CD4-positive, alpha-beta memory T cell (primary cell): ENCODE data around the gene BICD2. TPM values are rescaled to one million over a fixed set of nuclear protein-coding genes. Genes with fewer than 3 reads are reported as not detected.

Experiments
- CTCF ChIA-PET: fragments of 350-600 bp; sonication (Branson Sonifier 250); formaldehyde crosslinking; loops from one replicate; lab custom pipeline; 2021; ENCODE audit warnings: inconsistent platforms; ENCODE audit not compliant: partially characterized antibody; lab: Charles Lee
- POLR2A ChIA-PET: fragments of 350-600 bp; sonication (Branson Sonifier 250); formaldehyde crosslinking; loops from one replicate; lab custom pipeline; 2021; ENCODE audit not compliant: partially characterized antibody; lab: Charles Lee
- DNase-seq, 5 donors: peaks; one replicate each; pipeline versions ENCODE4 v3.0.0 to v3.0.0-alpha.2; 2020 to 2022; ENCODE audit warnings: mixed read lengths in 1 of 5
- H3K27ac ChIP-seq: one replicate; pipeline ENCODE4 v1.7.0; 2013; ENCODE audit warnings: low read depth, low read length
- H3K27me3 ChIP-seq: 2 replicates; pipeline ENCODE4 v1.7.0; 2013; ENCODE audit warnings: mild to moderate bottlenecking, low read length, moderate library complexity; ENCODE audit not compliant: insufficient read depth
- H3K36me3 ChIP-seq: 2 replicates; pipeline ENCODE4 v1.7.0; 2013; ENCODE audit warnings: mild to moderate bottlenecking, low read length, moderate library complexity; ENCODE audit not compliant: insufficient read depth
- H3K4me1 ChIP-seq: 2 replicates; pipeline ENCODE4 v1.7.0; 2013; ENCODE audit warnings: mild to moderate bottlenecking, low read length, moderate library complexity; ENCODE audit not compliant: insufficient read depth
- H3K4me3 ChIP-seq, 2 donors: one replicate each; pipeline ENCODE4 v1.7.0; 2013; ENCODE audit warnings: low read length in 2 of 2, mild to moderate bottlenecking in 1 of 2
- H3K9me3 ChIP-seq, 2 donors: one replicate each; pipeline ENCODE4 v1.7.0; 2013; ENCODE audit warnings: low read length in 2 of 2, control low read depth in 1 of 2; ENCODE audit not compliant: control insufficient read depth in 1 of 2
- H3K27ac Mint-ChIP-seq, 7 donors: one replicate each; pipeline ENCODE4 v1.8.0; 2020 to 2021; ENCODE audit warnings: mixed read lengths in 7 of 7, mild to moderate bottlenecking in 6 of 7, inconsistent platforms in 3 of 7, moderate library complexity in 3 of 7
- H3K27me3 Mint-ChIP-seq, 2 donors: one replicate each; pipeline ENCODE4 v1.8.0; 2020 to 2021; ENCODE audit warnings: mixed read lengths in 2 of 2
- H3K36me3 Mint-ChIP-seq, 2 donors: one replicate each; pipeline ENCODE4 v1.8.0; 2020 to 2021; ENCODE audit warnings: mixed read lengths in 2 of 2, inconsistent platforms in 1 of 2, mild to moderate bottlenecking in 1 of 2
- H3K4me1 Mint-ChIP-seq, 4 donors: one replicate each; pipeline ENCODE4 v1.8.0; 2020 to 2021; ENCODE audit warnings: mixed read lengths in 4 of 4, mild to moderate bottlenecking in 1 of 4
- H3K4me3 Mint-ChIP-seq, 8 donors: one replicate each; pipeline ENCODE4 v1.8.0; 2020 to 2021; ENCODE audit warnings: mixed read lengths in 8 of 8, mild to moderate bottlenecking in 7 of 8, moderate library complexity in 6 of 8, inconsistent platforms in 3 of 8
- H3K9me3 Mint-ChIP-seq, 8 donors: one replicate each; pipeline ENCODE4 v1.8.0; 2020 to 2021; ENCODE audit warnings: mixed read lengths in 8 of 8, mild to moderate bottlenecking in 5 of 8, inconsistent platforms in 3 of 8, moderate library complexity in 1 of 8
- intact Hi-C: fragments of 100-400 bp; cut with micrococcal nuclease; formaldehyde crosslinking; loops from one replicate; pipeline ENCODE4 v1.15.1; 2023
- polyA plus RNA-seq, 2 donors: library from polyadenylated mRNA; unstranded; fragments of 300-500 nt; fragmentation: Illumina TruSeq; gene quantifications; one replicate each; pipeline ENCODE4 v1.2.3, GENCODE V29; 2021
- total RNA-seq, 2 experiments: library from RNA; stranded (reverse); gene quantifications; one replicate each; pipeline ENCODE4 v1.2.3, GENCODE V29; 2021

The BICD2 gene
- total and polyA plus RNA-seq, 4 experiments from 2014 or later, result 3.8 to 34.2 (median 26.7) TPM

DNA sequence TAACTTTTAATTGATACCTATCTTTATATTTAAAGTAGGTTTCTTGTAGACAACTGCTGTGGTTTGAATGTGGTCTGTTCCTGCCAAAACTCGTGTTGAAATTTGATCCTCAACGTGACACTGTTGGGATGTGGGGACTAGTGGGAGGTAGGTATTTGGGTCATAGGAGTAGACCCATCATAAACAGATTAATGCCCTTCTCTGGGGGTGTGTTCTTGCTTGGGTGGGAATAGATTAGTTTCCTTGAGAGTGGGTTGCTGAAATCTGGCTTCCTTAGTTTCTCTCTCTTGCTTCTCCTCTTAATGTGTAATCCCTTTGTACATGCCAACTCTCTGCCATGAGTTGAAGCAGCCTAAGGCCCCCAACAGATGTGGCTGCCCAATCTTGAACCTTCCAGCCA, 60.1 kb downstream of the BICD2 start:
- H3K27ac Mint-ChIP-seq, result no peak overlapping the region
- POLR2A ChIA-PET, result no interaction called here
- peaks cover 0 to 5% (median 1%) of the 10 kb centered on the region in 8 donors for H3K9me3 Mint-ChIP-seq
- Histone ChIP-seq H3K9me3 (no peaks in the 10 kb centered on the region), H3K36me3 (no peaks in the 10 kb centered on the region), H3K27ac (no peak overlapping the region), H3K4me1 (no peaks in the 10 kb centered on the region), H3K4me3 (no peak overlapping the region), H3K27me3 (no peaks in the 10 kb centered on the region)
- DNase-seq, result no peak
- H3K4me1 Mint-ChIP-seq, result peaks cover 4 to 8% (median 5%) of the 10 kb centered on the region in 4 donors
- peaks cover 21 to 23% of the 10 kb centered on the region in 2 donors for H3K36me3 Mint-ChIP-seq
- H3K4me3 Mint-ChIP-seq, result no peak overlapping the region
- no peaks in the 10 kb centered on the region for H3K27me3 Mint-ChIP-seq
- intact Hi-C loops, result no loop called here
- CTCF ChIA-PET, result interaction anchor here (1.5 kb wide), 1 partner anchor 565 kb away, joined by 3 read pairs; no protein-coding TSS in a partner anchor

- CTCF ChIA-PET, result no interaction called here
- H3K36me3 Mint-ChIP-seq, result peaks cover 8 to 9% of the 10 kb centered on the region in 2 donors
- H3K4me3 ChIP-seq, result no peak overlapping the region
These were observed 68.0 kb downstream of the BICD2 start for GRCh38 chr9:92696619-92697018.

GRCh38 chr9:92686954-92687353, 77.7 kb downstream of the BICD2 start:
- DNase-seq, result no peak
- CTCF ChIA-PET, result interaction anchor here (0.7 kb wide), 1 partner anchor 16 kb away, joined by 3 read pairs; no protein-coding TSS in a partner anchor
- H3K4me1 ChIP-seq, result no peaks in the 10 kb centered on the region
- no peaks in the 10 kb centered on the region for H3K36me3 ChIP-seq
- POLR2A ChIA-PET, result no interaction called here
- no peaks in the 10 kb centered on the region for H3K27me3 ChIP-seq
- H3K4me3 ChIP-seq, result no peak overlapping the region
- Mint-ChIP-seq H3K27me3 (no peaks in the 10 kb centered on the region), H3K36me3 (peaks cover 0 to 8% of the 10 kb centered on the region in 2 donors), H3K27ac (no peak overlapping the region), H3K4me1 (peaks cover 0 to 2% (median 0%) of the 10 kb centered on the region in 4 donors), H3K9me3 (peaks cover 0 to 31% (median 18%) of the 10 kb centered on the region in 8 donors), H3K4me3 (no peak overlapping the region)
- peaks cover 0 to 3% of the 10 kb centered on the region in 2 donors for H3K9me3 ChIP-seq
- intact Hi-C loops, result no loop called here
- H3K27ac ChIP-seq, result no peak overlapping the region

More at GRCh38 chr9:92696619-92697018, 68.0 kb downstream of the BICD2 start:
- Mint-ChIP-seq H3K27ac (no peak overlapping the region), H3K27me3 (no peaks in the 10 kb centered on the region), H3K9me3 (peaks cover 5 to 76% (median 60%) of the 10 kb centered on the region in 8 donors), H3K4me1 (peaks cover 0 to 6% (median 0%) of the 10 kb centered on the region in 4 donors), H3K4me3 (no peak overlapping the region)
- peaks cover 0 to under 1% of the 10 kb centered on the region in 2 donors for H3K9me3 ChIP-seq
- H3K36me3 ChIP-seq, result no peaks in the 10 kb centered on the region
- intact Hi-C loops, result no loop called here
- H3K4me1 ChIP-seq, result no peaks in the 10 kb centered on the region
- POLR2A ChIA-PET, result no interaction called here
- no peak for DNase-seq
- no peaks in the 10 kb centered on the region for H3K27me3 ChIP-seq
- no peak overlapping the region for H3K27ac ChIP-seq

DNA sequence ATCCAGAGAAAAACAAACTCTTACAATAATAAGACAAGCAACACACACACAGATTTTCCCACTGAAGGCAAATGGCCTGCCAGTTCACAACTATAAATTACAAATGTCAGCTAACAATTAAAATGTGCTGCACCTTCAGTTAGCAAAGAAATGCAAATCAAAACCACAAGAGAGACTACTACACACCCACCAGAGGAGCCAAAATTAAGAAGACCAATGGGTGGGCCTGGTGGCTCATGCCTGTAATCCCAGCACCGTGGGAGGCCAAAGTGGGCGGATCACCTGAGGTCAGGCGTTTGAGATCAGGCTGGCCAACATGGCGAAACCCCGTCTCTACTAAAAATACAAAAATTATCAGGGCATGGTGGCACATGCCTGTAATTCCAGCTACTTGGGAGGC, 79.6 kb downstream of the BICD2 start:
- no peaks in the 10 kb centered on the region for H3K4me1 ChIP-seq
- H3K4me3 ChIP-seq, result no peak overlapping the region
- peaks cover 0 to under 1% of the 10 kb centered on the region in 2 donors for H3K36me3 Mint-ChIP-seq
- no peak overlapping the region for H3K4me3 Mint-ChIP-seq
- no peak overlapping the region for H3K27ac ChIP-seq
- no peaks in the 10 kb centered on the region for H3K9me3 ChIP-seq
- no peaks in the 10 kb centered on the region for H3K27me3 Mint-ChIP-seq
- CTCF ChIA-PET, result no interaction called here
- H3K9me3 Mint-ChIP-seq, result peaks cover 0 to 12% (median 5%) of the 10 kb centered on the region in 8 donors
- peaks cover 0 to 1% (median 0%) of the 10 kb centered on the region in 4 donors for H3K4me1 Mint-ChIP-seq
- H3K36me3 ChIP-seq, result no peaks in the 10 kb centered on the region
- POLR2A ChIA-PET, result no interaction called here
- H3K27me3 ChIP-seq, result no peaks in the 10 kb centered on the region
- no peak overlapping the region for H3K27ac Mint-ChIP-seq
- intact Hi-C loops, result no loop called here
- no peak for DNase-seq

DNA sequence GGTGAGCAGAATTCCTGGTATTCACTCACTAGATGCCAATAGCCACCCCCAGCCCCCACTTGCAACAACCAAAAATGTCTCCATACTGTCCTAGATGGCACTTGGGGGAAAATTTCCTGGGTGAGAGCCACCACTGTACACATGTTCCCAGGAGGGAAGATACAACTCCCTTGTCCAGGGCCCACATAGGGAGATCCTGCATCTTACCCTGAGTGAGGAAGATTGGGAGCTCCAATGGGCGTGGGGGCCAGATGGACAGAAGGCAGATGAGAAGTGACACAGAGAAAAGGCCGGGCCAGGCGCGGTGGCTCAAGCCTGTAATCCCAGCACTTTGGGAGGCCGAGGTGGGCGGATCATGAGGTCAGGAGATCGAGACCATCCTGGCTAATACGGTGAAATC, 82.4 kb downstream of the BICD2 start:
- no peak for DNase-seq
- H3K4me1 Mint-ChIP-seq, result no peaks in the 10 kb centered on the region
- Histone ChIP-seq H3K9me3 (no peaks in the 10 kb centered on the region), H3K27me3 (no peaks in the 10 kb centered on the region), H3K4me3 (no peak overlapping the region), H3K27ac (no peak overlapping the region), H3K4me1 (no peaks in the 10 kb centered on the region), H3K36me3 (no peaks in the 10 kb centered on the region)
- H3K36me3 Mint-ChIP-seq, result no peaks in the 10 kb centered on the region
- POLR2A ChIA-PET, result no interaction called here
- intact Hi-C loops, result no loop called here
- H3K9me3 Mint-ChIP-seq, result peaks cover 0 to 3% (median 0%) of the 10 kb centered on the region in 8 donors
- CTCF ChIA-PET, result no interaction called here
- no peak overlapping the region for H3K27ac Mint-ChIP-seq
- no peak overlapping the region for H3K4me3 Mint-ChIP-seq
- H3K27me3 Mint-ChIP-seq, result no peaks in the 10 kb centered on the region

DNA sequence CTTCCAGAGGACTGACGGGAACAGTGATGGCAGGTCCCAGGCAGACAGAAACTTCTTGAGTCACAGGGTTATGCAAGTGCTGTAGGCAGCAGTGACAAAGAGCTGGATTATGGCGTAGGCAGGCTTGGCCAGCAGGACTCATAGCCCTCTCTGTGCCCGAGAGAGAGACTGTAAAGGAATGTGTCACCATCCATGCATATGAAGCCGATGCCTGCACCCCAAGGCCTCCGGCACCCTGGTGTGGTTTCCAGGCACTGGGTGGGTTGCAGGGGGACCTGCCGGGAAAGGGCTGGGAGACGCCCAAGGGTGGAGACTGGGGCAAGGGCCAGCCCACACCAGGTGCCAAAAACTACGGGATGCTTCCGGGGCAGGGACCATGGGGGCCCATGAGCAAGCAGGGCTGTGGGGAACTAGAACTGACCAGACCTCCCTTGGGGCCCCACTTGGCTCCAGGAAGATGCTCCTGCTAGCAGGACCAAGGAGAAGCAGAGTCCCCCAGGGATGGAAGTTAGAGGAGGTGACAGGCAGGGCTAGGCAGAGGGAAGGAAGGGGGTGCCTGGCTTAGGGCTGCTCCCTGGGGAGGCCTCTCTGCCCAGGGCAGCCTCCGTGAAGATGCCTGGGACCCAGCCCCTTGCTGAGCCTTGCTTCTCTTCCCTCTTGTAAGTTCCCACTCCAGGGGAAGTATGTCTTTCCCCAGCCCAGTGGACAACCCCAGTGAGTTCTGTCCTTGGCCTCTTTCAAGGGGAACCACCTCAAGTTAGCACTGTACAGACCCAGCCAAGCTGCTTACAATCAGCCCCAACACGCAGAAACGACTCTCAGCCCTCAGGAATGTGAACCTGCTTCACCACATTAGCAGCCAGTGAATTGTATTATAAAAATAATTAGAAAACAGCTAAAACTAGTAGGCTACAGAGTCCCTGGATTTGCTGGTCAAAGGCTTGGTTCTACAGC, 84.2 kb downstream of the BICD2 start:
- no peak overlapping the region for H3K4me3 ChIP-seq
- no peaks in the 10 kb centered on the region for H3K36me3 ChIP-seq
- H3K4me3 Mint-ChIP-seq, result no peak overlapping the region
- H3K4me1 Mint-ChIP-seq, result no peaks in the 10 kb centered on the region
- intact Hi-C loops, result no loop called here
- no peak for DNase-seq
- H3K27ac Mint-ChIP-seq, result no peak overlapping the region
- H3K36me3 Mint-ChIP-seq, result no peaks in the 10 kb centered on the region
- no peaks in the 10 kb centered on the region for H3K27me3 Mint-ChIP-seq
- peaks cover 0 to 3% (median 0%) of the 10 kb centered on the region in 8 donors for H3K9me3 Mint-ChIP-seq
- POLR2A ChIA-PET, result no interaction called here
- no peak overlapping the region for H3K27ac ChIP-seq
- no peaks in the 10 kb centered on the region for H3K4me1 ChIP-seq
- H3K9me3 ChIP-seq, result no peaks in the 10 kb centered on the region
- CTCF ChIA-PET, result no interaction called here
- H3K27me3 ChIP-seq, result no peaks in the 10 kb centered on the region

- Histone ChIP-seq H3K27me3 (no peaks in the 10 kb centered on the region), H3K9me3 (no peaks in the 10 kb centered on the region), H3K36me3 (no peaks in the 10 kb centered on the region), H3K4me1 (no peaks in the 10 kb centered on the region), H3K4me3 (no peak overlapping the region), H3K27ac (no peak overlapping the region)
- Mint-ChIP-seq H3K27me3 (no peaks in the 10 kb centered on the region), H3K9me3 (peaks cover 0 to 3% (median 0%) of the 10 kb centered on the region in 8 donors), H3K4me3 (no peak overlapping the region), H3K4me1 (no peaks in the 10 kb centered on the region), H3K27ac (no peak overlapping the region), H3K36me3 (no peaks in the 10 kb centered on the region)
- no peak for DNase-seq
- POLR2A ChIA-PET, result no interaction called here
- CTCF ChIA-PET, result no interaction called here
- intact Hi-C loops, result loop anchor here (10.0 kb wide), 1 partner anchor 1485 kb away; no protein-coding TSS in a partner anchor
These were observed 85.0 kb downstream of the BICD2 start for GRCh38 chr9:92679413-92680165.
